K562 (cell line): ENCODE data around the gene OSBPL10. TPM values are rescaled to one million over a fixed set of nuclear protein-coding genes. Genes with fewer than 3 reads are reported as not detected.
A peak's percentile ranks its signal among the peaks of the same experiment; 100 is the strongest.

Experiments
- BDP1 ChIP-seq: IDR thresholded peaks from 3 replicates; pipeline ENCODE4 v1.6.1; 2011; ENCODE audit not compliant: insufficient read length, insufficient read depth
- DEAF1 ChIP-seq: fragments of 450-650 bp; formaldehyde crosslinking; IDR thresholded peaks from 2 replicates; pipeline ENCODE4 v1.4.0; 2020; ENCODE audit warnings: mild to moderate bottlenecking, moderate library complexity
- GMEB1 ChIP-seq: fragments of 250-450 bp; sonication (Bioruptor Pico); IDR thresholded peaks from 2 replicates; pipeline ENCODE4 v1.4.0; 2020; ENCODE audit warnings: mild to moderate bottlenecking
- KLF1 ChIP-seq: fragments of 450-650 bp; IDR thresholded peaks from 2 replicates; pipeline ENCODE4 v1.6.1; 2016; ENCODE audit warnings: missing genetic modification characterization, missing compliant biosample characterization
- MECOM ChIP-seq: fragments of 250-450 bp; sonication (Bioruptor Pico); IDR thresholded peaks from 2 replicates; pipeline ENCODE4 v1.8.0; 2022; ENCODE audit warnings: inconsistent platforms
- PCBP2 ChIP-seq: fragments of 200-400 bp; formaldehyde crosslinking; IDR thresholded peaks from 2 replicates; pipeline ENCODE4 v1.6.1; 2018; ENCODE audit warnings: low read length, low read depth, mild to moderate bottlenecking, moderate library complexity; ENCODE audit not compliant: poor library complexity, severe bottlenecking
- PHF20 ChIP-seq: fragments of 450-650 bp; IDR thresholded peaks from 2 replicates; pipeline ENCODE4 v1.6.1; 2018; ENCODE audit not compliant: partially characterized antibody
- POLR2AphosphoS5 ChIP-seq: IDR thresholded peaks from 2 replicates; pipeline ENCODE4 v1.6.1; 2011; ENCODE audit warnings: mild to moderate bottlenecking, low read depth, low read length, moderate library complexity; ENCODE audit not compliant: control insufficient read depth, insufficient read depth
- POLR2G ChIP-seq: fragments of 200-400 bp; formaldehyde crosslinking; IDR thresholded peaks from 2 replicates; pipeline ENCODE4 v1.6.1; 2017; ENCODE audit warnings: low read depth, mild to moderate bottlenecking, antibody characterized with exemption, low read length, moderate library complexity
- REST ChIP-seq, 2 experiments: fragments of 450-650 bp; formaldehyde crosslinking in 1 of 2; IDR thresholded peaks; 2 replicates each; pipeline versions ENCODE4 v1.4.0 to v1.6.1; 2014 to 2020; ENCODE audit warnings: mild to moderate bottlenecking in 2 of 2, borderline replicate concordance in 1 of 2, low read depth in 1 of 2
- USF1 ChIP-seq: sonication (generic); formaldehyde crosslinking; IDR thresholded peaks from 2 replicates; pipeline ENCODE4 v1.9.0; 2022; ENCODE audit warnings: mild to moderate bottlenecking, missing genetic modification reagents
- ZNF384 ChIP-seq: IDR thresholded peaks from 2 replicates; pipeline ENCODE4 v1.6.1; 2012; ENCODE audit warnings: low read depth, low read length, improper control_type of control experiment
- ZNF561 ChIP-seq: fragments of 450-650 bp; formaldehyde crosslinking; conservative IDR thresholded peaks from 2 replicates; pipeline ENCODE4 v1.4.0; 2020; ENCODE audit warnings: mild to moderate bottlenecking, moderate library complexity
- polyA plus RNA-seq, 8 experiments: library from polyadenylated mRNA; depleted of rRNA in 4 of 8; stranded (reverse) in 5 of 8; unstranded in 3 of 8; fragments of >200 nt; fragmentation: Nextera tagmentation in 2 of 8; fragmentation: Illumina TruSeq in 1 of 8; extraction: Ambion mirVana in 2 of 8; extraction: Trizol in 1 of 8; gene quantifications; 2 replicates each; pipeline versions ENCODE4 v1.2.1 to v1.2.3, GENCODE V29; 2011 to 2014; ENCODE audit warnings: inconsistent platforms in 1 of 8, missing spikeins in 1 of 8
- total RNA-seq, 7 experiments: library from RNA; depleted of rRNA in 6 of 7; stranded (reverse); fragments of >200 nt in 6 of 7; fragmentation: Illumina TruSeq in 2 of 7; extraction: Trizol in 2 of 7; gene quantifications; 2 replicates each; pipeline versions ENCODE4 v1.2.1 to v1.2.3, GENCODE V29; 2011 to 2021; ENCODE audit warnings: low replicate concordance in 1 of 7

The OSBPL10 gene
- total and polyA plus RNA-seq, 9 of the 15 experiments (the other 6 are each of a cell fraction or from before 2014, with no cell fraction given), result 0.03 to 0.19 (median 0.14) TPM; not detected in 2

- TF ChIP-seq BDP1 (no peak), ZNF561 (no peak), USF1 (no peak), PCBP2 (no peak), POLR2G (no peak), PHF20 (no peak), MECOM (no peak), POLR2AphosphoS5 (no peak), ZNF384 (no peak), GMEB1 (CRISPR knock-in tag) (no peak), REST (IDR thresholded peaks at IDR 0.05; ENCODE audit: borderline replicate concordance) (peak; percentile 74; the same call in 1 of the 2 replicates), REST (CRISPR knock-in tag; IDR thresholded peaks at IDR 0.05; ENCODE audit: low read depth) (no peak), KLF1 (tag) (no peak), DEAF1 (CRISPR knock-in tag) (peak; percentile 85)
Observed at GRCh38 chr3:31768479-31769125, 212.5 kb downstream of the OSBPL10 start (continued).
